GM21528 (cell line): ENCODE results near the gene VKORC1L1.
A peak's percentile ranks its signal among the peaks of the same experiment; 100 is the strongest.
"Not testable (repeated sequence)": the region's sequence is repeated elsewhere in the genome, so short reads cannot be mapped to it uniquely, and the experiment has no call there.

Experiments
- ATAC-seq: cut with Tn5 transposase; IDR thresholded peaks from one replicate; pipeline ENCODE4 v1.9.1; 2021; ENCODE audit warnings: mild to moderate bottlenecking, moderate library complexity; ENCODE audit not compliant: unreplicated experiment, low FRiP score

Gene VKORC1L1

DNA sequence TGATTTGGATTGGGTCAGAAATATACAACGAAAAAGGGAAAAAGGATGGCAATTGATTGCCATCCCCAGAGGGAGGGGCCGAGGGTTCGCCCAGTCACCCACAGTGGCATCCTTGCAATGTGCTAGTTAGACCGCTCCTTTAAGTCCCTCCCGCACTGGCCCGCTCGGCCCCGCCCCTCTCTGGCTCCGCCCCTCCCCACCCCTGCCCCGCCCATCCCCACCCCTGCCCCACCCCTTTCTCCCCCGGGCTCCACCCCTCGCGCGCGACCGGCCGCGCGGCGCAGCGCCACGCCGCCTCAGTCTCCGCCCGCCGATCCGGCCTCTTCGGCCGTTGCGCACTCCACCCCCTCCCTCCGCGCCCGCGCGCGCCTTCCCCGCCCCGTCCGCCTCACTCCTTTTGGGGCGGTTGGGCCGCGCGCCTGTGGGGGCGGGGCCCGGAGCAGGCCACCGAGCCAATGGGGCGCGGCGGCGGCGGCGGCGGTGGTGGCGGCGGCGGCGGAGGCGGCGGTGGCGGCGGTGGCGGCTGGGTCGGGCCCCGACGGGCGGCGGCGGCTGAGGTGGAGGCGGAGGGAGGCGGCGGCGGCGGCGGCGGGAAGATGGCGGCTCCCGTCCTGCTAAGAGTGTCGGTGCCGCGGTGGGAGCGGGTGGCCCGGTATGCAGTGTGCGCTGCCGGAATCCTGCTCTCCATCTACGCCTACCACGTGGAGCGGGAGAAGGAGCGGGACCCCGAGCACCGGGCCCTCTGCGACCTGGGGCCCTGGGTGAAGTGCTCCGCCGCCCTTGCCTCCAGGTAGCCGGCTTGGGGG, at the start of gene VKORC1L1:
Gene VKORC1L1 (plus strand): TSS at position 299 of the 806 bp plus-strand sequence. CDS start 298 bp downstream, at position 597.
- peak; percentile 80 for ATAC-seq

DNA sequence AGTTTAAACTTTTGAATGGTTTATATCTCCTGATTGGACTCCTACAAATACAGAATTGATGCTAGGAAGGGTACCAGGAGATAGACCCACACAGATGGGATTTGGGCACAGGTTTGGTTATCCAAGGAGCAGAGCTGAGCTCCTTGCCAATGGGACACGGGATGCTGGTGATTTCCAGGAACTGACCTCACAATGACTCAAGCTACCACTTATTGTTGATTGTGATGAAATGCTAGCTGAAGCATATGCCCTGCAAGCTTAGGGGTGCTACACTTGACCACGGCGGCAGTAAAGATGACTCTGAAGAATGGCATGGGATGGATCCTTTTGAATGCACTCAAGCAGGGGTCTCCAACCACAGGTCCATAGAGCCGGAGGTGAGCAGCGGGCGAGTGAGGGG, 45.5 kb upstream of the VKORC1L1 start:
- ATAC-seq, result no peak

DNA sequence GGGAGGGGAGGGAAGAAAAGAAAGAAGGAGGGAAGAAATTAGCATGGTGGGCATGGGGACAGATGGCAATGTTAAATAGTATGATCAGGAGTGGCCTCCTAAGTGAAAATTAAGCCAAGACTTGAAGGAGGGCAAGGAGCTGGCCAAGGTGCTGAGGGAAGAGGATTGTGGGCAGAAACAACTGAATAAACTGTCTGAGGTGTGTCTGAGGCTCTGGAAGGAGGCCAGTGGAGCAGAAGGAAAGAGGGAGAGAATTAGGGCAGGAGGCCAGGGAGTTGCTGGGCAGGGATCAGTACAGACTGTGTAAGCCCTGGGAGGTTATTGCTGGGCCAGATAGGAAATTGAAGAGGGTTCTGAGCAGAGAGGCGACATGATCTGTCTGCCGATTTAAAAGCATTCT, 40.6 kb upstream of the VKORC1L1 start:
- ATAC-seq, result no peak

DNA sequence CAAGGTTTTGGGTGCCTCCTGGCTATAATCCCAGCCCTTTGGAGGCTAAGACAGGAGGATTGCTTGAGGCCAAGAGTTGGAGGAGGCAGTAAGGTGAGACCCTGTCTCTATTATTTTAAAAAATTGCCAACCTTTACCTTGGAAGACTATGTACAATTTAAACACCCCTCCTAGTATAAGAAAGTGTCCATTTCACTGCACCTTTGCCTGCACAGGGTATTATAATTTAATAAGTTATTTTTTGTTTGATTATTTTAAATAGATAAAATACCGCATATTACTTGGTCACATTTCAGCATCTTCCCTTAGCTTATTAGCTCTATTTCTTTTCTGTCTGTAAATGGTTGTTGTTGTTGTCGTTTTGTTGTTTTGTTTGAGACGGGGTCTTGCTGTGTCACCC, 36.2 kb upstream of the VKORC1L1 start:
- not testable (repeated sequence) for ATAC-seq

DNA sequence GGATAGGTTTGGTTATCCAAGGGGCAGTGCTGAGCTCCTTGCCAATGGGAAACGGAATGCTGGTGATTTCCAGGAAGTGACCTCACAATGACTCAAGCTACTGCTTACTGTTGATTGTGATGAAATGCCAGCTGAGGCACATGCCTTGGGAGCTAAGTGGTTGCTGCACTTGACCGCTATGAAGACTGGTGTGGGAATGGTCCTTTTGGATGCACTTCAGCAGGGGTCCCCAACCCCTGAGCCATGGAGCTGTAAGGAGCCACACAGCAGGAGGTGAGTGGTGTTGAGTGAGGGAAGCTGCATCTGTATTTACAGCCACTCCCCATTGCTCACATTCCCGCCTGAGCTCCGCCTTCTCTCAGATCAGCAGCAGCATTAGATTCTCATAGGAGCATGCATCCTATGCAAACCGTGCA, 35.3 kb upstream of the VKORC1L1 start:
- not testable (repeated sequence) for ATAC-seq

DNA sequence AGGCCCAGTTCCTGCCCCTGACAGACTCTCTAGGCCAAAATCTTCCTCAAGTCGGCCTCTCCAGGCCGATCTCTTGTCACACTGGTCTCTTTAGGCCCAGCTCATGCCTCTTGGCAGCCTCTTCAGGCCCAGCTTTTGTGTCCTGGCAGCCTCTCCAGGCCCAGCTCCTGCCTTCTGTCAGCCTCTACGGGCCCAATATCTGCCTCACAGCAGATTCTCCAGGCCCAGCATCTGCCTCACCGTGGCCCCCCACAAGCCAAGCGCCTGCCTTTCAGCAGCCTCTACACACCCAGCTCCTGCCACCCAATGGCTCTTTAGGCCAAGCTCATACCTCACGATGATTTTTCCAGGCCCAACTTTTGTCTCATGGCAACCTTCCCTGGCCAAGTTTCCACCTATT, 33.0 kb upstream of the VKORC1L1 start:
- ATAC-seq, result no peak

DNA sequence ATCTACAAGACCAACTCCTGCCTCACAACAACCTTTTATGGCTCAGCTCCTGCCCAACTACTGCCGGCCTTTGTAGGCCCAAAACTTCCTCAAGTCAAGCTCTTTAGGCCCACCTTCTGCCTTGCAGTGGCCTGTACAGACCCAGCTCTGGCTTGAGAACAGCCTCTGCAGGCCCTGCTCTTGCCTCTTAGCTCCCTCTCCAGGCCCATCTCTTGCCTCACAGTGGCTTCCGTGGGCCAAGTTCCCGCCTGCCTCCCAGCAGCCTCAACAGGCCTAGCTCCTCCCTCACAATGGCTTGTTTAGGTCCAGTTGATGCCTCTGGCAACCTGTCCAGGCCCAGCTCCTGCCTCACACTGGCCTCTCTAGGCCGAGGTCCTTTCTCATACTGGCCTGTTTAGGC, 32.4 kb upstream of the VKORC1L1 start:
- ATAC-seq, result no peak

DNA sequence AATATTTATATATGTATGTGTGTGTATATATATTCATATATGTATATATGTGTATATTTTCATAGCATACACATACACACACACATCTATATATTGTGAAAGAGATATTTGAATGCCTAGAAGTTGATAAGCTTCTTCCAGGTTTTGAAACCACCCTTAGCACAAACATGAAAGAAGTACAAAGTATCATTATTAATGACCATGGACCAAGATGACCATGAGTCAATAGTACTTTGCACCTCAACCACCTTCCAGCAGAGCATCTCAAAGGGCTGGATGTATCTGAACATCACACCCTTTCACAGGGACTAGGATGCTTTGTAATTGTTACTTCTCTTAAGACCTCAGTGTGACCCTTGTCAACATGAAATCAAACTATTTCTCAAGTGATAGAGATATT, 29.3 kb upstream of the VKORC1L1 start:
- not testable (repeated sequence) for ATAC-seq

DNA sequence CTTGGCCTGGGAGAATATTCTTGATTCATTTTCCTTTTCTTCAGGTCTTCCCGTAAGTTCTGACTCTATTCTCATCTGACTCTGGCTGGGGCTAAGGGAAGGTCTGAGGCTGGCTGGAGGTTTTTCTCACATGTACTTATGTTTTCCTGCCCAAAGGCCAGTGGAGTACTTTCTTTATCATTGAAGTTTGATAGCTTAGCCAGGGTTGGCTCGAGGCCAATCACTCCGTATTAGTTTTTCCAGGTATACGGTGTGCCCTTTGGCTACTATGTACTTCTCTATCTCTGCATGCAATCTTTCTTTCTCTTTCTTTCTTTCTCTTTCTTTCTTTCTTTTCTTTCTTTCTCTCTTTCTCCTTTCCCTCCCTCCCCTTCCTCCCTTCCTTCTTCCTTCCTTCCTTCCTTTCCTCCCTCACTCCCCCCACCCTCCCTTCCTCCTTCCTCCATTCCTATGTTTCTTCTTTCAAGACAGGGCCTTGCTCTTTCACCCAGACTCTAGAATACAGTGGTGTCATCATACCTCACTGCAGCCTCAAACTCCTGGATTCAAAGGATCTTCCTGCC, 26.8 kb upstream of the VKORC1L1 start:
- no peak for ATAC-seq

DNA sequence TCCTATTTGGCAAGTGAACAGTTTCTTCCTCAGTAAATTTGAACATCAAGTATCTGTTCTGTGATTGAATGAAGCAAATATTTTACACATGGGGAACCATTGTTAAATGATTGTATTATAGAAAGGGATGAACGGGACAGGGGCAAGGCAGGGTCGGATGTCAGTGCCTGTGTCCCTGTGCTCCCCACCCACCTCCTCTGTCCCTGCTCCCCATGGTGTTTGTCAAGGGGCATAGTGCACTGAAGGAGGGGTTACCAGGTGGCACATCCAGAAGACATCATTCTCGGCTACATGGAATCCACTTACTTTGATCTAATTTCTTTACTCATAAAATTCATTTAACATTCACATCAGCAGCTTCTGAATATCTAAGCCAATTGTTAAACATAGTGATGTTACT, 19.4 kb upstream of the VKORC1L1 start:
- not testable (repeated sequence) for ATAC-seq

DNA sequence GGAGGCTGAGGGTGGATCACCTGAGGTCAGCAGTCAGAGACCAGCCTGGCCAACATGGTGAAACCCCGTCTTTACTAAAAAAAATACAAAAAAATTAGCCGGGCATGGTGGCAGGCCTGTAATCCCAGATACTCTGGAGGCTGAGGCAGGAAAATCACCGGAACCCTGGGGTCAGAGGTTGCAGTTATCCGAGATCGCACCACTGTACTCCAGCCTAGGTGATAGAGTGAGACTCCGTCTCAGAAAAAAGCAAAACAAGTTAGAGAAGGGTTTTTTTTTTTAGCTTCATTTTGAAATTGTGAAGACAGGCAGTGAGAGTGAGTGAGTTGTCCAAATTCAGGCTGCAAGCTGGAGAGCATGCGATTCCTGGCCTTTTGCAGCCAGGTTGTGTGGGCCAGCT, 19.0 kb upstream of the VKORC1L1 start:
- not testable (repeated sequence) for ATAC-seq

DNA sequence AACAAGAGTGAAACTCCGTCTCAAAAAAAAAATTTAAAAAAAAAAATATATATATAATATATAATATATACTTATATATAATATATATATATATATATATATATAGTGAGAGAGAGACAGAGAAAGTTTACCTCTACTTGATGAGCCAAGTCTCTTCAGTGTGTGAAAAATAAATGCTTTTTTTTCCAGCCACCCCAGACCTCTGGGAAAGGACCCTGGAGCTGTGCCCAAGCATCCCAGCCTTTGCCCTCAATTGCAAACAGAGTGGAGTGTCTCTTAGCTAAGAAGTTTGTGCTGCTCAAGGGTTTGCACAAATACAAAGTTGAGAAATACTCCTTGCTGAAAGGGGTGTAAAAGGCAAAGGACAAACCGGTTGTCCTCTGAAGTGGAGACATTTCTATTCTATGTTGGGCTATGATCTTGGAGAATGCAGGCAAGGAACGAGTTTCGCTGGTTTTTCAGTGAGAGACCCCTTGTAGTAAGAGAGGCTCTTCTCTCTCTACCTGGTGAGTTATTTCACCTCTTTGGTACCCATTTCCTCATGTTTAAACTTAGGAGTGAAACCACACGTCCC, 15.5 kb upstream of the VKORC1L1 start:
- ATAC-seq, result not testable (repeated sequence)

DNA sequence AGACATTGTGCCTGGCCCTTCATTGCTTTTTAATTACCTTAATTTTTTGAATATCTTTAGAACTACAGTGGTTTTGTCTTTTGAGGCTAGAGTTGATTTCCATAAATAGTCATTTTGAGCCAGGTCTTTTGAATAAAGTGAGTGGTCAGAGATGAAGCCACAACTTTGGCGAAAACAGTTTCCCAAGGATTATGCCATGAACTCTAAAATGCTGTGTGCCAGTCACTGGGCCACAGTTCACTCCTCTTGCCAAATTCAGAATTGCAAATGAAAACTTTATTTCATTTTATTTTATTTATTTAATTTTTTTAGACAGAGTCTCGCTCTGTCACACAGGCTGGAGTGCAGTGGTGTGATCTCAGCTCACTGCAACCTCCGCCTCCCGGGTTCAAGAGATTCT, 14.2 kb upstream of the VKORC1L1 start:
- not testable (repeated sequence) for ATAC-seq

DNA sequence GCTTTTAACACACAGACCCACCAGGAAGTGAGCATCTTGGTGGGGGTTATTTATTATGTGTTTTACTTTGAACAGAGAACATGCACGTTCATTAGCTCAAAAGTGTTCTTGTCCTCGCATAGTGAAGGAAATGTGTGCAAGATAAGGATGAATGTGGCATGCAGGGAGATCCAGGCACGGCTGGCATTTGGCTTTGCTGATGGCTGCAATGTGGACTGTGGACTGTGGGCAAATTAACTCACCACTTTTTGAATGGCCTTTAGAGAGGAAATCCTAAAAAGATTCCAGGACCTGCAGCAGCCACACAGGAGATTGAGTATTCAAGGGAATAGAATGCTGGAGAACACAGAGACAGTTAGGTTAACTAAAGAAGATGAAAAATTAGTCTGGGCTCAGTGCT, 6.6 kb upstream of the VKORC1L1 start:
- ATAC-seq, result not testable (repeated sequence)

DNA sequence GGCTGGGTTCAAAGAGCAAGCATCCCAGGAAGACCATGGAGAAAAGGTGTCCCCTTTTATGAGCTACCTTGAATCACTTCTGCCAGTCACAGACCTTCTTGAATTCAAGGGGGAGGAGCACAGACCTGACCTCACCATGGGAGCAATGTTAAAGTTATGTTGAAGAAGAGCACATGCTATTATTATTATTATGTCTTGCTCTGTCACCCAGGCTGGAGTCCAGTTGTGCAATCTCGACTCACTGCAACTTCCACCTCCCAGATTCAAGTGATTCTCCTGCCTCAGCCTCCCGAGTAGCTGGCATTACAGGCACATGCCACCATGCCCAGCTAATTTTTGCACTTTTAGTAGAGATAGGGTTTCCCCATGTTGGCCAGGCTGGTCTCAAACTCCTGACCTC, 5.2 kb upstream of the VKORC1L1 start:
- ATAC-seq, result not testable (repeated sequence)

DNA sequence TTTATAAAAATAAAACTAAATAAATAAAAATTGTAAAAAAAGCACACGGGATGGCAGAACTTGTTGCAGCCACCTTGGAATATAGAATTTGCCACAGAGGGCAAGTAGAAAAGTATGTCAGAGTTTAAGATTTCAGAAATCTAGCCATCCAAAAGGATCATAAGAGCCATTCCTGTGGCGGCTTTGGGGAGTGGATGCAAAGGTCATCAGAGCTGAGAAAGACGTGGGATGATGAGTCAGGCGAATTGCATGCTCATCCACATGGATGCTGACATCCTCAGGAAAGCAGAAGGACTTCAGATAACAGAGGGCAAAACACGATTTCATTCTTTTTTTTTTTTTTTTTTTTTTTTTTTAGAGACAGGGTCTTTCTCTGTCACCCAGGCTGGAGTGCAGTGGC, 3.6 kb upstream of the VKORC1L1 start:
- not testable (repeated sequence) for ATAC-seq

DNA sequence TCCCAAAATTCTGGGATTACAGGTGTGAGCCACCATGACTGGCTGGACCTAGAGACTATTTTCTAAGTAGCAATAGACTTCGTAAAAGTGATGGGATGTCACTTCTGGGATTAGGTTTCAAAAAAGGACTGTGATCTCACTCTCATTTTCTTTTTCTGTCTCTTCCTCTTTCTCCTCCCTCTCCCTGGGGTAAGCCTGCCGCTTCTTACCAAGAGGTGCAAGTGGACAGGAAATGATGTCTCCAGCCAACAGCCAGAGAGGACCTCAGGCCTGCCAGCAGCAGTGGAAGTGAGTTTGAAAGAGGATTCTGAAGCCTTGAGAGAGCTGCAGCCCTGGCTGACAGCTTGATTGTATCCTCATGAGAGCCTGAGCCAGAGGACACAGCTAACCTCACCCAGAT, 1.4 kb upstream of the VKORC1L1 start:
- ATAC-seq, result not testable (repeated sequence)

DNA sequence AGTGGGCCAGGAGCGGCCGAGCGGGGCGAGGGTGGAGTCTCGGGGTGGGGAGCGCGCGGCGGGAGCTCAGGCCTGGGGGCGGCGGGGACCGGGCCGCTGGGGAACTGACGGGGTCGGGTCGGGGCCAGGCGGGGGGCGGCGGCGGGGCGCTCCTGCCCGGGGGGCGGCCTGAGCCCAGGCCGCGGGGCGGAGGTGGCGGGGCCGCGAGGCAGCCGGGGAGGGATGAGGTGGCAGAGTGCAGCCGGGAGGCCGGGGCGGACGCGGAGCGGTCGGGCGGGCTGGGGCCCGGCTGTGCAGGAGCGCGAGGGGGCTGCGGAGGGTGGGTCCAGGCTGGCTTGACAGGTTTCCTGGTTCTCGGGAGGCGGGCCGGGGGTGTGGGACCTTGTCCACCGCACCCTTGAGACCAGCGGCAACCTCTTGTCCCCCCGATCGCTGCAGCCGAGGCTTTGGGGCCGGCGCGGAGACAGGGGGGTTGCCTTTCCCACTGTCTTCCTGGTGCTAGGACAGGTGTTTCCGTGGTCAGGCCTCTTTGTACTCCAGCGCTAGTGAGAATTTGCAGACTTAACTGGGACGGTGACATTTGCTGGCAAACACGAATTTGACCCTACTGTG, 814 bp downstream of the VKORC1L1 start:
- ATAC-seq, result peak; percentile 47

DNA sequence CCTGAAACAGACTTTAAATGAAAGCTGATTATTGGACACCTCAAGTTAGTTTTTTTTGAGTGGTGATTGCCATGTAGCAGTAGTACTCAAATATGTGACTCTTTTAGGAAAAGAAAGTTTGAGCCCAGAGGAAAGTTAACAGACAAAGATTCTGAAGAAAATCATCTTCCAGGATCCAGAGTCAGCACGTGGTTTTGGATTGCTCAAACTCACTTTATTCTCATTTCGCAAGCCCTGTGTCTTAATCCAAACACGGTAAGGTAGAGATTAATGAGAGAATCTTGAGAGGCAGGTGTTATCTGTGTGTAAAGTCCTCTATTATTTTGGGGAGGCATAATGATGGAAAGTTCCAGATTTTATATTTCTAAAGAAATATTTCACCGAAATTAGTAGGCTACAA, 2.8 kb downstream of the VKORC1L1 start:
- ATAC-seq, result not testable (repeated sequence)

DNA sequence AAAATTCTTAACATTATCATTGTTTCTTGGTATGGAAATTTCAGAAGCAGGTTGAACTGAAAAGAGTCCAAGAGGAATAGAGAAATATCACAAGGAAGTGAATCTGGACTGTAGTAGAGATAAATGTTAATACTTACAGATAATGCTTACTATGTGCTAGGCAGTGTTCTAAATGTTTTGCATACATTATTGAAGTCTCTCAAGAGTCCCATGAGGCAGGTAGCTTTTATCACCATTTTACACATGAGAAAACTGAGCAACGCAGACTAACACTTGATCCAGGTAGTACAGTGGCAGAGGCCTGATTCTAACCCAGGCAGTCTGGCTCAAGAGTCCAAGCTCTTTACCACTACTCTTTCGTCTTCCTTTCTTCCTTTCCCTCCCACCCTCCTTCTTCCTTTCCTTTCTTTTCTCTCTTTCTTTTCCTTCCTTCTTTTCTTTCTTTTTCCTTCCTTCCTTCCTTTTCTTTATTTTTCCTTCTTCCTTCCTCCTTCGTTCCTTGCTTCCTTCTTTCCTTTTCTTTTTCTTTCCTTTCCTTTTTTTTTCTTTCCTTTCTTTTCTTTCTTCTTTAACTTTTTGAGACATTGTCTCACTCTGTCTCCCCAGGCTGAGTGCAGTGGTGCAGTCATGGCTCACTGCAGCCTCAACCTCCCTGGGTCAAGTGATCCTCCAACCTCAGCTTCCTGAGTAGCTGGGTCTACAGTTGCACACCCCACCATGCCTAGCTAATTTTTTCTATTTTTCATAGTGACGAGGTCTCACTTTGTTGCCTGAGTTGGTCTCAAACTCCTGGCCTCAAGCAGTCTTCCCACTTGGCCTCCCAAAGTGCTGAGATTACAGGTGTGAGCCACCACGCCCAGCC, 6.6 kb downstream of the VKORC1L1 start:
- ATAC-seq, result not testable (repeated sequence)
